GM12878 (cell line): Measurements from ENCODE around the gene TP53TG3D.
"Not testable (repeated sequence)": the region's sequence is repeated elsewhere in the genome, so short reads cannot be mapped to it uniquely, and the experiment has no call there.

Source experiments
- CHD2 ChIP-seq: IDR thresholded peaks from 2 replicates; pipeline ENCODE4 v1.6.1; 2011; ENCODE audit warnings: low read depth, low read length, improper control_type of control experiment, borderline replicate concordance
- CTCF ChIP-seq, 3 experiments: IDR thresholded peaks in 2 of 3; conservative IDR thresholded peaks in 1 of 3; 2 replicates each; pipeline ENCODE4 v1.5.1; 2011; ENCODE audit warnings: low read depth in 3 of 3, low read length in 3 of 3, mild to moderate bottlenecking in 3 of 3, control low read depth in 2 of 3, moderate library complexity in 2 of 3, inconsistent platforms in 1 of 3, mixed read lengths in 1 of 3; ENCODE audit not compliant: control insufficient read depth in 2 of 3, insufficient read depth in 1 of 3; ENCODE audit errors: extremely low read depth in 1 of 3
- FOS ChIP-seq: IDR thresholded peaks from 3 replicates; pipeline ENCODE4 v1.6.1; 2011; ENCODE audit warnings: borderline replicate concordance; ENCODE audit not compliant: insufficient read length; ENCODE audit errors: extremely low read depth
- PKNOX1 ChIP-seq: fragments of 450-650 bp; IDR thresholded peaks from 2 replicates; pipeline ENCODE4 v1.6.1; 2016; ENCODE audit warnings: mild to moderate bottlenecking
- POLR2A ChIP-seq: IDR thresholded peaks from 2 replicates; pipeline ENCODE4 v1.6.1; 2011; ENCODE audit warnings: low read depth, mild to moderate bottlenecking, low read length
- POU2F2 ChIP-seq: IDR thresholded peaks from 3 replicates; pipeline ENCODE4 v1.6.1; 2011; ENCODE audit warnings: low read depth, mild to moderate bottlenecking, low read length, borderline replicate concordance
- TAF1 ChIP-seq: IDR thresholded peaks from 2 replicates; pipeline ENCODE4 v1.6.1; 2011; ENCODE audit warnings: mild to moderate bottlenecking, low read depth, low read length, borderline replicate concordance
- ZBTB33 ChIP-seq: fragments of 450-650 bp; IDR thresholded peaks from 2 replicates; pipeline ENCODE4 v1.6.1; 2017; ENCODE audit warnings: mild to moderate bottlenecking
- TF ChIP-seq, protein P1 (sequence below): IDR thresholded peaks from 2 replicates; pipeline ENCODE4 v1.6.1; 2012; ENCODE audit warnings: low read depth, low read length, improper control_type of control experiment
- TF ChIP-seq, protein P2 (sequence below): IDR thresholded peaks from 2 replicates; pipeline ENCODE4 v1.6.1; 2012; ENCODE audit warnings: low read depth, low read length, improper control_type of control experiment

DNA sequence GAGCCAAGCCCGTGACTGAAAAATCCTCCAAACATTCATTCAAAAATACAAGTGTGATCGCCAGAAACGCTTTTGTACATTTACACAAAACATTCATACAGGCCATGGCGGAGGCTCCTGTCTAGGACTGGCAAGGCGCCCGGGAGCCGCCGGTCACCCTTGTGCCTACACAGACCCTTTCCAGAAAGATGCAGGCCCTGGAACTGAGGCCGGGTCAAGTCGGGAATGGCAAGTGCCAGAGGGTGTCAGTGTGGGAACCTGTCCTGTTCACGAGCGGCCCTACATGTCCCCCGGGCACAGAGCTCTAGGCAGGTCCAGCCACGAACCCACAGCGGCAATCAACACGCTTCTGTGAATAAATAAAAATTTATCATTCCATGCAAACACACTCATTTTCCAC is 36.1 kb downstream of the TP53TG3D start:
- TF ChIP-seq, protein P1, sequence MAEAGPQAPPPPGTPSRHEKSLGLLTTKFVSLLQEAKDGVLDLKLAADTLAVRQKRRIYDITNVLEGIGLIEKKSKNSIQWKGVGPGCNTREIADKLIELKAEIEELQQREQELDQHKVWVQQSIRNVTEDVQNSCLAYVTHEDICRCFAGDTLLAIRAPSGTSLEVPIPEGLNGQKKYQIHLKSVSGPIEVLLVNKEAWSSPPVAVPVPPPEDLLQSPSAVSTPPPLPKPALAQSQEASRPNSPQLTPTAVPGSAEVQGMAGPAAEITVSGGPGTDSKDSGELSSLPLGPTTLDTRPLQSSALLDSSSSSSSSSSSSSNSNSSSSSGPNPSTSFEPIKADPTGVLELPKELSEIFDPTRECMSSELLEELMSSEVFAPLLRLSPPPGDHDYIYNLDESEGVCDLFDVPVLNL: not testable (repeated sequence)
- TF ChIP-seq TAF1; CHD2; CTCF (IDR thresholded peaks at IDR 0.05 in 2 of 3, conservative IDR thresholded peaks at IDR 0.05 in 1 of 3; ENCODE audit: control insufficient read depth in 2 of 3, extremely low read depth in 1 of 3, insufficient read depth in 1 of 3, low read depth in 3 of 3, low read length in 3 of 3); POU2F2; PKNOX1; POLR2A; FOS; ZBTB33: not testable (repeated sequence)
- TF ChIP-seq, protein P2, sequence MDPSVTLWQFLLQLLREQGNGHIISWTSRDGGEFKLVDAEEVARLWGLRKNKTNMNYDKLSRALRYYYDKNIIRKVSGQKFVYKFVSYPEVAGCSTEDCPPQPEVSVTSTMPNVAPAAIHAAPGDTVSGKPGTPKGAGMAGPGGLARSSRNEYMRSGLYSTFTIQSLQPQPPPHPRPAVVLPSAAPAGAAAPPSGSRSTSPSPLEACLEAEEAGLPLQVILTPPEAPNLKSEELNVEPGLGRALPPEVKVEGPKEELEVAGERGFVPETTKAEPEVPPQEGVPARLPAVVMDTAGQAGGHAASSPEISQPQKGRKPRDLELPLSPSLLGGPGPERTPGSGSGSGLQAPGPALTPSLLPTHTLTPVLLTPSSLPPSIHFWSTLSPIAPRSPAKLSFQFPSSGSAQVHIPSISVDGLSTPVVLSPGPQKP: not testable (repeated sequence)
